T1000 (cell line): Measurements from ENCODE around the gene OGFRL1.
"Not testable (repeated sequence)": the region's sequence is repeated elsewhere in the genome, so short reads cannot be mapped to it uniquely, and the experiment has no call there.

Source experiments
- DNase-seq: peaks from one replicate; lab custom pipeline; 2025; ENCODE audit warnings: mixed read lengths; lab: John Stamatoyannopoulos, UW

OGFRL1 gene

GRCh38 chr6:71288228-71289038 lies at the start of gene OGFRL1:
TSS of gene OGFRL1 (plus strand) at chr6:71288811. CDS start at chr6:71288937, 126 bp downstream.
- peak; percentile 66 for DNase-seq

GRCh38 chr6:71239694-71240093 lies 48.9 kb upstream of the OGFRL1 start:
- DNase-seq, result no peak

GRCh38 chr6:71245265-71246049 lies 43.2 kb upstream of the OGFRL1 start:
- no peak for DNase-seq

- DNase-seq, result no peak
These were observed 42.0 kb upstream of the OGFRL1 start for GRCh38 chr6:71246596-71246995.

- peak; percentile 26 for DNase-seq
These were observed 40.3 kb upstream of the OGFRL1 start for GRCh38 chr6:71248306-71248765.

- no peak for DNase-seq
These were observed 39.6 kb upstream of the OGFRL1 start for GRCh38 chr6:71248878-71249544.

GRCh38 chr6:71250099-71250602 lies 38.5 kb upstream of the OGFRL1 start:
- no peak for DNase-seq

- no peak for DNase-seq
These were observed 36.2 kb upstream of the OGFRL1 start for GRCh38 chr6:71252410-71252809.

- no peak for DNase-seq
These were observed 35.7 kb upstream of the OGFRL1 start for GRCh38 chr6:71252960-71253359.

GRCh38 chr6:71254323-71254722 lies 34.3 kb upstream of the OGFRL1 start:
- no peak for DNase-seq

- DNase-seq, result no peak
These were observed 30.3 kb upstream of the OGFRL1 start for GRCh38 chr6:71258078-71258866.

- DNase-seq, result no peak
These were observed 28.6 kb upstream of the OGFRL1 start for GRCh38 chr6:71259888-71260604.

GRCh38 chr6:71262914-71263313 lies 25.7 kb upstream of the OGFRL1 start:
- no peak for DNase-seq

GRCh38 chr6:71266392-71266791 lies 22.2 kb upstream of the OGFRL1 start:
- not testable (repeated sequence) for DNase-seq

- no peak for DNase-seq
These were observed 19.7 kb upstream of the OGFRL1 start for GRCh38 chr6:71268735-71269437.

GRCh38 chr6:71277926-71278600 lies 10.5 kb upstream of the OGFRL1 start:
- no peak for DNase-seq

GRCh38 chr6:71279321-71279720 lies 9.3 kb upstream of the OGFRL1 start:
- no peak for DNase-seq

- DNase-seq, result no peak
These were observed 8.9 kb upstream of the OGFRL1 start for GRCh38 chr6:71279740-71280139.

- DNase-seq, result no peak
These were observed 7.9 kb upstream of the OGFRL1 start for GRCh38 chr6:71280701-71281100.

GRCh38 chr6:71284785-71285184 lies 3.8 kb upstream of the OGFRL1 start:
- DNase-seq, result no peak
